ENCODE measurements around the gene TRIP6.

TRIP6 gene

GRCh38 chr7:100893910-100894721 lies 26.9 kb downstream of the TRIP6 start:
- no peak overlapping the region for H3K4me3 ChIP-seq (ENCODE audit: low read depth, low read length)
- no peak for DNase-seq (ENCODE audit: low read depth)
- in situ Hi-C loops (cut with HindIII; ENCODE audit: low sequenced_read_pairs): no loop called here
- no peak for TF ChIP-seq CTCF (IDR thresholded peaks at IDR 0.05; ENCODE audit: low read depth, low read length, missing control alignments)

- in situ Hi-C loops (cut with HindIII; ENCODE audit: low sequenced_read_pairs): no loop called here
- TF ChIP-seq CTCF (IDR thresholded peaks at IDR 0.05; ENCODE audit: low read depth, low read length, missing control alignments): peak; percentile 73
- no peak for DNase-seq (ENCODE audit: low read depth)
- peak overlapping the region; percentile 38 for H3K4me3 ChIP-seq (ENCODE audit: low read depth, low read length)
Measured at GRCh38 chr7:100894860-100895700, 27.9 kb downstream of the TRIP6 start.

- no peak for DNase-seq (ENCODE audit: low read depth)
- H3K4me3 ChIP-seq (ENCODE audit: low read depth, low read length): peak within 1 kb of the TSS; percentile 38
- no peak for TF ChIP-seq CTCF (IDR thresholded peaks at IDR 0.05; ENCODE audit: low read depth, low read length, missing control alignments)
- in situ Hi-C loops (cut with HindIII; ENCODE audit: low sequenced_read_pairs): no loop called here
Measured at GRCh38 chr7:100895701-100895955, 28.4 kb downstream of the TRIP6 start, which contains the start of gene ACHE. Gene ACHE (minus strand): TSS chr7:100895888. CDS start chr7:100894232, 1,656 bp downstream.

GRCh38 chr7:100895956-100896731 lies 29.0 kb downstream of the TRIP6 start:
- peak overlapping the region; percentile 10 for H3K4me3 ChIP-seq (ENCODE audit: low read depth, low read length)
- no peak for DNase-seq (ENCODE audit: low read depth)
- in situ Hi-C loops (cut with HindIII; ENCODE audit: low sequenced_read_pairs): no loop called here
- TF ChIP-seq CTCF (IDR thresholded peaks at IDR 0.05; ENCODE audit: low read depth, low read length, missing control alignments): no peak

GRCh38 chr7:100896732-100897608 lies 29.8 kb downstream of the TRIP6 start:
- peak; percentile 70 for TF ChIP-seq CTCF (IDR thresholded peaks at IDR 0.05; ENCODE audit: low read depth, low read length, missing control alignments)
- no peak for DNase-seq (ENCODE audit: low read depth)
- in situ Hi-C loops (cut with HindIII; ENCODE audit: low sequenced_read_pairs): no loop called here
- H3K4me3 ChIP-seq (ENCODE audit: low read depth, low read length): peak overlapping the region; percentile 26

All from astrocyte of the cerebellum (primary cell).